ENCODE measurements around the gene ERC1. TPM values are rescaled to one million over a fixed set of nuclear protein-coding genes. Genes with fewer than 3 reads are reported as not detected.

Gene ERC1
- total RNA-seq, 2 experiments from 2014 or later, result 21.7 to 27.0 TPM

DNA sequence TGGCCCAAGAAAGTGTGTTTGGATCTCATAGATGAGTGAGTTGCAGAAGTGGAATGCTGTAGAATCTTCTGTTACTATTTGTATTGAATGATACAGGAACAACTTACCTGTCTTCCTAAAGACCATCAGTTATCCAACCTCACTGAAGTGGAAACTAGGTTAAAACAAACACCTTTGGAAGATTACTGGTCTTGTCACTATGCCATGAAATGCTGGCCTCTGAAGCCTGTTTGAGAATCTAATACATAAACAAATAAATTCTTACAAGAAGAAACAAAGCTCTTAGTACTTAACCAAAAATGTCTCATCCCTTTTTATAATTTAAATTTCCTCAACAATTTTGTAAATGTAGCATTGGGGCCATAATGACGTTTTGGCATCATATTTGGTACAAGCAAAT, 448.2 kb downstream of the ERC1 start:
- DNase-seq (no peak), ATAC-seq (no peak)
- TF ChIP-seq, protein P1, sequence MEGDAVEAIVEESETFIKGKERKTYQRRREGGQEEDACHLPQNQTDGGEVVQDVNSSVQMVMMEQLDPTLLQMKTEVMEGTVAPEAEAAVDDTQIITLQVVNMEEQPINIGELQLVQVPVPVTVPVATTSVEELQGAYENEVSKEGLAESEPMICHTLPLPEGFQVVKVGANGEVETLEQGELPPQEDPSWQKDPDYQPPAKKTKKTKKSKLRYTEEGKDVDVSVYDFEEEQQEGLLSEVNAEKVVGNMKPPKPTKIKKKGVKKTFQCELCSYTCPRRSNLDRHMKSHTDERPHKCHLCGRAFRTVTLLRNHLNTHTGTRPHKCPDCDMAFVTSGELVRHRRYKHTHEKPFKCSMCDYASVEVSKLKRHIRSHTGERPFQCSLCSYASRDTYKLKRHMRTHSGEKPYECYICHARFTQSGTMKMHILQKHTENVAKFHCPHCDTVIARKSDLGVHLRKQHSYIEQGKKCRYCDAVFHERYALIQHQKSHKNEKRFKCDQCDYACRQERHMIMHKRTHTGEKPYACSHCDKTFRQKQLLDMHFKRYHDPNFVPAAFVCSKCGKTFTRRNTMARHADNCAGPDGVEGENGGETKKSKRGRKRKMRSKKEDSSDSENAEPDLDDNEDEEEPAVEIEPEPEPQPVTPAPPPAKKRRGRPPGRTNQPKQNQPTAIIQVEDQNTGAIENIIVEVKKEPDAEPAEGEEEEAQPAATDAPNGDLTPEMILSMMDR (IDR thresholded peaks at IDR 0.05), result no peak
- Mint-ChIP-seq H3K4me1 (ENCODE audit: low read depth) (no peaks in the 10 kb centered on the region), H3K36me3 (ENCODE audit: low read depth) (no peaks in the 10 kb centered on the region), H3K27me3 (no peaks in the 10 kb centered on the region), H3K27ac (no peak overlapping the region), H3K4me3 (no peak overlapping the region), H3K9me3 (no peaks in the 10 kb centered on the region)
- CTCF ChIA-PET, result interaction anchor here (1.6 kb wide), 1 partner anchor 144 kb away, joined by 4 read pairs; no protein-coding TSS in a partner anchor
- intact Hi-C loops (cut with micrococcal nuclease), result no loop called here
- POLR2A ChIA-PET, result no interaction called here

DNA sequence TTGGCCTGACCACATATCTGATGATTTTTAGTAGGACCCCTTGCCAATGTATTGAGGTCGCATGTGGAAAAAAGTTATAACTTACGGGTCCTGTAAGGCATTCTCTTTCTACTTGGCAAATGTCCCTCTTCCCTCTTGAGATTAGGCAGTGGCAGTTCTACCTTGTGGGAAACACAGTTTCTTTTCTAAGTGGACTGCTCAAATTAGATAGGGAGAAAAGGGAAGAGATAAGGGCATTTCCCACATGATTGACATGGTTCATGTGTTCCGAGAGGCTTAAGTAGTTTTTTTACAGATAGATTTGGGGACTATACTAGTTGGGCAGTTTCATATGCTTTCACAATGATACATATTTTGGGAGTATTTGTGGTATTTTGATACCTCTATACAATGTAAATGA, 448.7 kb downstream of the ERC1 start:
- Mint-ChIP-seq H3K4me3 (no peak overlapping the region), H3K4me1 (ENCODE audit: low read depth) (no peaks in the 10 kb centered on the region), H3K27ac (no peak overlapping the region), H3K9me3 (no peaks in the 10 kb centered on the region), H3K27me3 (no peaks in the 10 kb centered on the region), H3K36me3 (ENCODE audit: low read depth) (no peaks in the 10 kb centered on the region)
- ATAC-seq (no peak), DNase-seq (no peak)
- TF ChIP-seq, protein P1 (IDR thresholded peaks at IDR 0.05), result no peak
- ChIA-PET POLR2A (no interaction called here), CTCF (no interaction called here)
- intact Hi-C loops (cut with micrococcal nuclease), result no loop called here

DNA sequence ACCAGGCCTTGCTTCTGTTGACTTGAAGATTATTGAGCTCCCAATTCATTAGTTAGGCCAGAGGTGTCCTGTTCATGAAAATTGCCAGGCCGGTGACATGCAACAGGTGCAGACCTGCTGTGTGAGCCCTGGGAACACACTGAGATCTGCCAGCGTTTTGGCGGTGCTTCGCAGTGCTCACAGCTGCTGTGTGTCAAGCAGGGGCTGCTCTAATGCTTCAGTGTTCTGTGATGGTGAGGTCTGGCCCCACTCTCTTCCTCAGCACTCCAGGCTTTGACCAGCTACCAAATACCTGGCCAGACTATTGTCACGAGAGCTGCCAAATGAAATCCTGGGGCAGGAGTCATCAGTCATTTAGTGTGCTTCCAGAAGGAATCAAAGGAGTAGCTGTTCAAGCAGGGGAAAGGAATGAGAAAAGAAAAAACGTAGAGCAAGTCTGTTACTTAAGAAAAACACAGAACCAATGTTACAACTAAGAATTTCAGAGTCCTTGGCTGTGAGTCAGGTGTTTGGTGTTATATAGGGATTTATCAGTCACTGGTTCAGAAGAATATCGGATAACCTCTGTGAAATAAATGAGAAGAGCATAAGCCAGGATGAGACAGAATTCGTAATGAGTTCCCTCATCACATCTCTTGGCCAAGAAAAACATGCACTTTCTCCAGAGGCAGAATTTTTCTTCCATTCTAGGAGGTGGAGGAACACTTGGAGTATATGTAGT, 452.6 kb downstream of the ERC1 start:
- ChIA-PET CTCF (interaction anchor here (1.0 to 1.4 kb wide), 2 partner anchors 17 to 140 kb away, joined by 3 read pairs; no protein-coding TSS in a partner anchor), POLR2A (no interaction called here)
- no peaks in the 10 kb centered on the region for H3K4me1 Mint-ChIP-seq (ENCODE audit: low read depth)
- no peak for ATAC-seq
- intact Hi-C loops (cut with micrococcal nuclease), result no loop called here
- no peak overlapping the region for H3K27ac Mint-ChIP-seq
- TF ChIP-seq, protein P1 (IDR thresholded peaks at IDR 0.05), result no peak
- H3K9me3 Mint-ChIP-seq, result no peaks in the 10 kb centered on the region
- no peak for DNase-seq
- no peaks in the 10 kb centered on the region for H3K27me3 Mint-ChIP-seq
- peaks cover 11% of the 10 kb centered on the region for H3K36me3 Mint-ChIP-seq (ENCODE audit: low read depth)
- no peak overlapping the region for H3K4me3 Mint-ChIP-seq

DNA sequence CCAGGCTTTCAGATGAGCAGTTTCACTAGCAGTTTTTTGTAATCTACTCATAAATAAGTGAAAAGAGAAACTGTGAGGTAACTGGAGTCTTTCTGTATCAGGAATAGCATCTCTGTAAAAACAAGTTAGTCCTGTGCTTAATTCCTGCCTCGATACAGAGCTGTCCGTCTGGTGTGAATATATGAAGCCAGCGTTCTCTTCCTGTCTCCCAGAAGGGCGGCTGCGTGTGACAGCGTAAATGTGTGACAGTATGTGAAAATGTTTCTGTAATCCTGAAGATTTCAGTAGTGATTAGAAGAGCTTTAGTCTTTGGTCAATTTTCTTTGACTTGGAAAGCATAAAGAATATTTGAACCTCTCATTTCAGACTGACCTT, 453.1 kb downstream of the ERC1 start:
- ATAC-seq, result no peak
- H3K27me3 Mint-ChIP-seq, result no peaks in the 10 kb centered on the region
- peaks cover 11% of the 10 kb centered on the region for H3K36me3 Mint-ChIP-seq (ENCODE audit: low read depth)
- CTCF ChIA-PET, result interaction anchor here (1.0 to 1.4 kb wide), 2 partner anchors 16 to 139 kb away, joined by 3 read pairs; no protein-coding TSS in a partner anchor
- no peaks in the 10 kb centered on the region for H3K4me1 Mint-ChIP-seq (ENCODE audit: low read depth)
- no peak overlapping the region for H3K4me3 Mint-ChIP-seq
- POLR2A ChIA-PET, result no interaction called here
- DNase-seq, result no peak
- no peaks in the 10 kb centered on the region for H3K9me3 Mint-ChIP-seq
- TF ChIP-seq, protein P1 (IDR thresholded peaks at IDR 0.05), result no peak
- no peak overlapping the region for H3K27ac Mint-ChIP-seq
- intact Hi-C loops (cut with micrococcal nuclease), result no loop called here

DNA sequence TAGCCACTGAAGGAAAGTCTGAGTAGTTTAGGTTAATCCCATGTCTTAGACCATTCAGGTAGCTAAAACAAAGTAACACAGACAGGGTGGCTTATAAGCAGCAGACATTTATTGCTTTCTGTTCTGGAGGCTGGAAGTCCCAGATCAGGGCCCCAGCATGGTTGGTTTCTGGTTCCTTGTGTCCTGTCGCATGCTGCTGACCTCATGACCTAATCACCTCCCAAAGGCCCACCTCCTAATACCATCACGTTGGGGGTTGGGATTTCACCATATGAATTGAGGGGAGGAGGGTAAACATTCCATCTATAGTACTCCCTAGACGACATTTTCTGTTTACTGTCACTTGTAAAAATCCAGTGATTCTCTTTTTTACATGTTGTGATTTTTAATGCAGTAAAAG, 454.8 kb downstream of the ERC1 start:
- Mint-ChIP-seq H3K27ac (no peak overlapping the region), H3K27me3 (no peaks in the 10 kb centered on the region), H3K4me3 (no peak overlapping the region), H3K9me3 (no peaks in the 10 kb centered on the region), H3K4me1 (ENCODE audit: low read depth) (no peaks in the 10 kb centered on the region), H3K36me3 (ENCODE audit: low read depth) (peaks cover 11% of the 10 kb centered on the region)
- POLR2A ChIA-PET, result no interaction called here
- TF ChIP-seq, protein P1 (IDR thresholded peaks at IDR 0.05), result no peak
- intact Hi-C loops (cut with micrococcal nuclease), result no loop called here
- DNase-seq, result no peak
- ATAC-seq, result no peak
- CTCF ChIA-PET, result no interaction called here

Data from activated CD8-positive, alpha-beta T cell treated with anti-CD3 and anti-CD28 coated beads for 36 hours (primary cell).